GM19043 (cell line): ENCODE data around the gene PRRG4.

ENCODE experiments used
- ATAC-seq: cut with Tn5 transposase; IDR thresholded peaks from one replicate; pipeline ENCODE4 v1.9.1; 2021; ENCODE audit warnings: low read depth; ENCODE audit not compliant: unreplicated experiment

The PRRG4 gene

GRCh38 chr11:32905028-32905667 is 75.4 kb downstream of the PRRG4 start:
- no peak for ATAC-seq
